Thoracic aorta (tissue), 2 donors: ENCODE measurements around the gene LITAFD. TPM values are rescaled to one million over a fixed set of nuclear protein-coding genes. Genes with fewer than 3 reads are reported as not detected.

Source experiments
- ATAC-seq: fragments of 150-250 bp; one replicate; pipeline ENCODE4 v1.8.0; 2017; ENCODE audit warnings: low read depth; ENCODE audit not compliant: insufficient number of reproducible peaks, low FRiP score
- DNase-seq: peaks from one replicate; pipeline ENCODE4 v3.0.0-alpha.2; 2020; ENCODE audit warnings: low spot score
- H3K27ac ChIP-seq, 2 donors: fragments of 200-600 bp; sonication (generic); 1 replicate in 1 of 2; 2 replicates in 1 of 2; pipeline ENCODE4 v1.5.1; 2016; ENCODE audit warnings: mild to moderate bottlenecking in 2 of 2, moderate library complexity in 2 of 2
- H3K27me3 ChIP-seq: fragments of 200-600 bp; sonication (generic); replicated peaks from 2 replicates; pipeline ENCODE4 v1.6.0; 2016; ENCODE audit warnings: mild to moderate bottlenecking; ENCODE audit not compliant: insufficient read depth
- H3K36me3 ChIP-seq: fragments of 200-600 bp; sonication (generic); one replicate; pipeline ENCODE4 v1.5.1; 2016
- H3K4me1 ChIP-seq, 2 donors: fragments of 200-600 bp; sonication (generic); 1 replicate in 1 of 2; 2 replicates in 1 of 2; pipeline versions ENCODE4 v1.5.1 to v1.6.0; 2016; ENCODE audit warnings: low read depth in 2 of 2, mild to moderate bottlenecking in 1 of 2; ENCODE audit not compliant: control insufficient read depth in 1 of 2
- H3K4me3 ChIP-seq: fragments of 200-600 bp; sonication (generic); 2 replicates; pipeline ENCODE4 v1.5.1; 2016; ENCODE audit warnings: mild to moderate bottlenecking
- H3K9me3 ChIP-seq: fragments of 200-600 bp; sonication (generic); 2 replicates; pipeline ENCODE4 v1.5.1; 2016
- total RNA-seq, 2 donors: library from RNA; depleted of rRNA; stranded (reverse); fragments of >200 nt; gene quantifications; one replicate each; pipeline versions ENCODE4 v1.1.0 to v1.2.3, GENCODE V29; 2016
- TF ChIP-seq, protein P1 (sequence below): fragments of 200-600 bp; sonication (generic); IDR thresholded peaks from one replicate; pipeline ENCODE4 v1.5.1; 2019; ENCODE audit warnings: antibody characterized with exemption

Gene LITAFD
- total RNA-seq, 2 donors from 2014 or later: not detected

DNA sequence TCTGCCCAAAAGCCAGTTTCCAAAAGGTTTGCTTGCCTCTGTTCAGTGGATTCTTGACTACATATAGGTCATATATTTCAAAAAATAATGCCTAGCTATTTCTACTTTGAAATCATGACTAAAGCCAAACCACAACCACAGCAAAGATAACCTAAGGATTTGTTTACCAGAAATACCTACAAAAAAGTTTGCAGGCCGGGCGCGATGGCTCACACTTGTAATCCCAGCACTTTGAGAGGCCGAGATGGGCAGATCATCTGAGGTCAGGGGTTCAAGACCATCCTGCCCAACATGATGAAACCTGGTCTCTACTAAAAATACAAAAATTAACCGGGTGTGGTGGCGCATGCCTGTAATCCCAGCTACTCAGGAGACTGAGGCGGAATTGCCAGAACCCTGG is 28.5 kb upstream of the LITAFD start:
- H3K4me3 ChIP-seq: no peak overlapping the region
- TF ChIP-seq, protein P1, sequence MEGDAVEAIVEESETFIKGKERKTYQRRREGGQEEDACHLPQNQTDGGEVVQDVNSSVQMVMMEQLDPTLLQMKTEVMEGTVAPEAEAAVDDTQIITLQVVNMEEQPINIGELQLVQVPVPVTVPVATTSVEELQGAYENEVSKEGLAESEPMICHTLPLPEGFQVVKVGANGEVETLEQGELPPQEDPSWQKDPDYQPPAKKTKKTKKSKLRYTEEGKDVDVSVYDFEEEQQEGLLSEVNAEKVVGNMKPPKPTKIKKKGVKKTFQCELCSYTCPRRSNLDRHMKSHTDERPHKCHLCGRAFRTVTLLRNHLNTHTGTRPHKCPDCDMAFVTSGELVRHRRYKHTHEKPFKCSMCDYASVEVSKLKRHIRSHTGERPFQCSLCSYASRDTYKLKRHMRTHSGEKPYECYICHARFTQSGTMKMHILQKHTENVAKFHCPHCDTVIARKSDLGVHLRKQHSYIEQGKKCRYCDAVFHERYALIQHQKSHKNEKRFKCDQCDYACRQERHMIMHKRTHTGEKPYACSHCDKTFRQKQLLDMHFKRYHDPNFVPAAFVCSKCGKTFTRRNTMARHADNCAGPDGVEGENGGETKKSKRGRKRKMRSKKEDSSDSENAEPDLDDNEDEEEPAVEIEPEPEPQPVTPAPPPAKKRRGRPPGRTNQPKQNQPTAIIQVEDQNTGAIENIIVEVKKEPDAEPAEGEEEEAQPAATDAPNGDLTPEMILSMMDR: no peak
- H3K9me3 ChIP-seq: no peaks in the 10 kb centered on the region
- no peak for DNase-seq
- peaks cover 0 to 7% of the 10 kb centered on the region in 2 donors for H3K4me1 ChIP-seq
- no peak for ATAC-seq
- no peak overlapping the region for H3K27ac ChIP-seq
- H3K36me3 ChIP-seq: peaks cover 45% of the 10 kb centered on the region
- no peaks in the 10 kb centered on the region for H3K27me3 ChIP-seq

DNA sequence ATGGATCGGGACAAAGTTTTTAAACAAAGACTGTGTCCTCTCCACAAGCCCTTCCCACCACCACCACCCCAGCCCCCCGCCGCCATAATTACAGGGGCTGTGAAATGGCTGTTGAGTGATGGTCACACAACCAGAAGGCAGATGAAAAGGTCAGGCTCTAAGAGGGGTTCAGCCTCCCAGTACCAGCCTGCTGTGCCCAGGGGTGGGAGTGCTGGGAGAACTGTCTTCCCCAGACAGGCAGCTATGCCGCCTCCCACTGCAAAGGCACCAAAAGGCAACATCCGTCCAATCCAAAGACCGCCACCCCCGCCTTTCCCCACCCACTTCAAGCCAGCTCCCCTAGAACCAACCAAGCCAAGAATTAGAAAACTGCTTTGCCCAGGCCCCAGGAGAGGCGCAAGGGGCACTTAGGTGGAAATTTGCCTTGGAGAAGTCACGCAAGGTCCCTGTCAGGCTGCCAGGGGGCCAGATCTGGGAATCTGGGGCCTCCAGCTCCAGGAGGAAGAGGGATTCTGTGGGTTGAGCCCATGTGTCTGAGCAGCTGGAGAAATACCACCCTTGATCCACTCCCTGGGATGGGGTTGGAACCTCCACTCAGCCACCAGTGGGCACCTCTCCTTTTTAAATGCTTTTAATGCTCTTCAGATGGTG is 27.7 kb upstream of the LITAFD start:
- Histone ChIP-seq H3K36me3 (peaks cover 46% of the 10 kb centered on the region), H3K27me3 (no peaks in the 10 kb centered on the region), H3K9me3 (no peaks in the 10 kb centered on the region), H3K4me1 (peaks cover 0 to 7% of the 10 kb centered on the region in 2 donors), H3K27ac (no peak overlapping the region), H3K4me3 (no peak overlapping the region)
- DNase-seq (no peak), ATAC-seq (no peak)
- TF ChIP-seq, protein P1: no peak

DNA sequence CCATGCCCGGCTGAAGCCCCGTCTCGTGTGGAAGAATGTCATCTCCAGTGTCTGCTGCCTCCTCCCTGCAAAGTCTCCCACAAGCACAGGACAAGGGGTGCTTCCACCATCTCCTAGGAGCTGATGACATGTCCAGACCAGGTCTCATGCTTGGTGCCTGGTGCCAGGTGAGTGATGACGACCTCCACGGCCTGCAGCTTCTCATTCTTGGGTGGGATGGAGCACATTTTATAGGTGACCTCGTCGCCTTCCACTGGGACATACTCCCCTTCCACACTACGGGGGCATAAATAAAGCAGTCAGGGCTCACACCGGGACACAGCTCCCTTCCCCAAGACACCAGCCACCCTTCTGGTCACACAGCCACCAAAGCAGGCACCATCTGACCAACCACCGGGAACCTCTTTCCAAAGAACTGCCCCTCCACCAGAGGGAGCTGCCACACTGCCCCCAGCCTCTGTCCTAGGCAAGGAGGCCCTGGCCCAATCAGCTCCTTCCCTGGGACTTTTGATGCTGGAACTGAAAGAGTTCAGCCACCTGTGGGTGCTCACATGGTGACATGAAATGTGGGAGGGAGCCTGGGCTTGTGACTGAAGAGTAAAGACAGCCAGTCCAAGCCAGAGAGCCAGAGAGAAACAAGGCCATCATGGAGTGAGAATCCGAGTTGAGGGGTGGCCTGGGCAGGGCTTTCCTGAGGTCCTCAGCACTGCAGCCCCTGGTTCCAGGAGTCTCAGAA is 26.9 kb upstream of the LITAFD start:
- no peaks in the 10 kb centered on the region for H3K9me3 ChIP-seq
- DNase-seq (no peak), ATAC-seq (no peak)
- peaks cover 41% of the 10 kb centered on the region for H3K36me3 ChIP-seq
- no peaks in the 10 kb centered on the region for H3K27me3 ChIP-seq
- H3K4me1 ChIP-seq: peaks cover 0 to 2% of the 10 kb centered on the region in 2 donors
- TF ChIP-seq, protein P1: no peak
- H3K4me3 ChIP-seq: no peak overlapping the region
- H3K27ac ChIP-seq: no peak overlapping the region

DNA sequence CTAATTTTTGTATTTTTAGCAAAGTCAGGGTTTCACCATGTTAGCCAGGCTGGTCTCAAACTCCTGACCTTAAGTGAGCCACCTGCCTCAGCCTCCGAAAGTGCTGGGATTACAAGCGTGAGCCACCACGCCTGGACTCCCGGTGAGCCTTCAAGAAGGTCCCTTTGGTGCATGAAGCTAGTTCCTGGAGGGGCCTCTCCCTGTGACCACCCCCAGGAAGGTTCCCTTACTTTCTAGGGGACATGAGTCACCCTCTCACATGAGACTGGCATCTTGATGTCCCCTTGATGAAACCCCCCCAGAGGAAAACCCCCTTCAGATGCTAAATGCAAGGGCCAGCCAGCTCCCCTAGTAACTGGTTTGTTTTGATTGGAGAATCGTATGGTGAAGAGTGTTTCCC is 26.2 kb upstream of the LITAFD start:
- ATAC-seq (no peak), DNase-seq (no peak)
- H3K36me3 ChIP-seq: peaks cover 41% of the 10 kb centered on the region
- TF ChIP-seq, protein P1: no peak
- no peak overlapping the region for H3K27ac ChIP-seq
- no peak overlapping the region for H3K4me3 ChIP-seq
- H3K9me3 ChIP-seq: no peaks in the 10 kb centered on the region
- H3K27me3 ChIP-seq: no peaks in the 10 kb centered on the region
- no peaks in the 10 kb centered on the region for H3K4me1 ChIP-seq

DNA sequence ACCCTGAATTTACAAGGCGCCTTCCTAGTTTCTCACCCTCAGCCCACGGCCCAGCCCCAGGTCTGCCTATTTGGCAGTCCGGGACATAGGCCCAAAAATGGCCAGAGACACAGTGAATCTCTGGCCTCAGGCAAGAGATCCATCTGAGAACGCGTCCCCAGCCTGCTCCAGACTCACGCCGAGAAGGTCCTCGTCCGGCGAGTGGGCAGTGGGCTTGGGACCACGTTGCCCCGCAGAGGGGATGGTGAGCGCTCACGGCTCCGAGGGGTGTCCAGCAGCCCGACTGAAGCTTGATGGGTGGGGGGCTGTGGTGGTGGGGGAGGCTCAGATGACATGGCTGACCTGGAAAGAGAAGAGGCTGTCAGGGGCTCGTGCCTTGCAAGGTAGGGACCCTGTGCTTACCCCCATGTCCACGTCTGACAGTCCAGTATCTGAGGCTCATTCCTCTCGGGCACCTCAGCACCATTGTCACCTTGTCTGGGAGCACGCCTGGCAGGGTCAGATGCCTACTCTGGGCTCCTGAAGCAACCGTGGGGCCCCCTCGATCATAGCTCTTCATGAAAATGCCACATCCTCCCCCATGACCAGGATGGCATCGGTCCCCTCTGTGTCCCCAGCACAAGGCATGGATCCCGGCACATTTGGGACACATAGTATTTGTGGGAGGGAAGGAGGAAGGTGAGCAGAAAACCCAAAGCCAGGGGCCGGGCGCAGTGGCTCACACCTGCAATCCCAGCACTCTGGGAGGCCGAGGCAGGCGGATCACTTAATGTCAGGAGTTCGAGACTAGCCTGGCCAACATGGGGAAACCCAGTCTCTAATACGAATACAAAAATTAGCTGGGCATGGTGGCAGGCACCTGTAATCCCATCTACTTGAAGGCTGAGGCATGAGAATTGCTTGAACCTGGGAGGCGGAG is 22.9 kb upstream of the LITAFD start:
- Histone ChIP-seq H3K4me1 (peaks cover 5 to 16% of the 10 kb centered on the region in 2 donors), H3K4me3 (no peak overlapping the region), H3K9me3 (no peaks in the 10 kb centered on the region), H3K36me3 (peaks cover 30% of the 10 kb centered on the region), H3K27ac (no peak overlapping the region), H3K27me3 (no peaks in the 10 kb centered on the region)
- ATAC-seq (no peak), DNase-seq (no peak)
- TF ChIP-seq, protein P1: no peak
